H9 (cell line): ENCODE data around the gene PTPRN2. TPM values are rescaled to one million over a fixed set of nuclear protein-coding genes. Genes with fewer than 3 reads are reported as not detected.
A peak's percentile ranks its signal among the peaks of the same experiment; 100 is the strongest.

Experiments used
- DNase-seq: peaks from one replicate; pipeline ENCODE4 v3.0.0-alpha.2; 2017
- H2AFZ ChIP-seq: one replicate; pipeline ENCODE4 v1.6.1; 2013; ENCODE audit warnings: mild to moderate bottlenecking, low read length, control low read depth, moderate library complexity
- H2AK5ac ChIP-seq: 2 replicates; pipeline ENCODE4 v1.6.1; 2013; ENCODE audit warnings: low read length, control low read depth, mixed read lengths; ENCODE audit not compliant: insufficient read length
- H2BK120ac ChIP-seq: one replicate; pipeline ENCODE4 v1.6.1; 2013; ENCODE audit warnings: low read depth, mild to moderate bottlenecking, low read length, control low read depth, inconsistent platforms; ENCODE audit not compliant: poor library complexity, severe bottlenecking
- H2BK12ac ChIP-seq: 2 replicates; pipeline ENCODE4 v1.6.1; 2013; ENCODE audit warnings: low read length, control low read depth, mixed read lengths, low read depth; ENCODE audit not compliant: insufficient read length
- H2BK15ac ChIP-seq: 2 replicates; pipeline ENCODE4 v1.6.1; 2013; ENCODE audit warnings: low read depth, low read length, control low read depth
- H2BK20ac ChIP-seq: one replicate; pipeline ENCODE4 v1.6.1; 2013; ENCODE audit warnings: low read depth, mild to moderate bottlenecking, low read length, control low read depth, inconsistent platforms; ENCODE audit not compliant: poor library complexity, severe bottlenecking
- H2BK5ac ChIP-seq: 2 replicates; pipeline ENCODE4 v1.6.1; 2013; ENCODE audit warnings: low read length, control low read depth, mixed read lengths; ENCODE audit not compliant: insufficient read length
- H3K14ac ChIP-seq: 2 replicates; pipeline ENCODE4 v1.6.1; 2013; ENCODE audit warnings: low read length, control low read depth; ENCODE audit not compliant: insufficient read depth
- H3K18ac ChIP-seq: 2 replicates; pipeline ENCODE4 v1.6.1; 2013; ENCODE audit warnings: low read depth, mild to moderate bottlenecking, mixed read lengths, low read length, control low read depth; ENCODE audit not compliant: insufficient read length
- H3K23ac ChIP-seq: 2 replicates; pipeline ENCODE4 v1.6.1; 2013; ENCODE audit warnings: low read length, control low read depth, mixed read lengths, low read depth; ENCODE audit not compliant: insufficient read length
- H3K23me2 ChIP-seq: 2 replicates; pipeline ENCODE4 v1.6.1; 2013; ENCODE audit warnings: low read depth, mild to moderate bottlenecking, mixed read lengths, low read length, control low read depth; ENCODE audit not compliant: insufficient read length, poor library complexity, severe bottlenecking
- H3K27ac ChIP-seq: 2 replicates; pipeline ENCODE4 v1.5.1; 2013; ENCODE audit warnings: low read length, control low read depth, mixed read lengths, low read depth; ENCODE audit not compliant: insufficient read length
- H3K27me3 ChIP-seq: 2 replicates; pipeline ENCODE4 v1.6.1; 2013; ENCODE audit warnings: low read length, control low read depth, inconsistent platforms; ENCODE audit not compliant: insufficient read depth
- H3K4ac ChIP-seq: 2 replicates; pipeline ENCODE4 v1.6.1; 2013; ENCODE audit warnings: low read depth, mild to moderate bottlenecking, control low read depth, inconsistent platforms, low read length, moderate library complexity
- H3K4me1 ChIP-seq: 2 replicates; pipeline ENCODE4 v1.6.1; 2013; ENCODE audit warnings: low read length, control low read depth, inconsistent platforms; ENCODE audit not compliant: insufficient read depth
- H3K4me2 ChIP-seq: 2 replicates; pipeline ENCODE4 v1.6.1; 2013; ENCODE audit warnings: low read length, control low read depth, mixed read lengths; ENCODE audit not compliant: insufficient read length, insufficient read depth
- H3K56ac ChIP-seq: 2 replicates; pipeline ENCODE4 v1.6.1; 2013; ENCODE audit warnings: low read depth, mild to moderate bottlenecking, mixed read lengths, low read length, control low read depth; ENCODE audit not compliant: insufficient read length
- H3K79me1 ChIP-seq: 2 replicates; pipeline ENCODE4 v1.6.1; 2013; ENCODE audit warnings: low read depth, mild to moderate bottlenecking, moderate library complexity, low read length, control low read depth, inconsistent platforms; ENCODE audit not compliant: insufficient read depth, poor library complexity, severe bottlenecking
- H3K79me2 ChIP-seq: 2 replicates; pipeline ENCODE4 v1.6.1; 2013; ENCODE audit warnings: low read length, control low read depth, inconsistent platforms; ENCODE audit not compliant: insufficient read depth
- H3K9ac ChIP-seq: 2 replicates; pipeline ENCODE4 v1.6.1; 2013; ENCODE audit warnings: low read length, control low read depth, mixed read lengths; ENCODE audit not compliant: insufficient read length; ENCODE audit errors: extremely low read depth
- H3K9me3 ChIP-seq: one replicate; pipeline ENCODE4 v1.6.1; 2013; ENCODE audit warnings: low read depth, low read length, inconsistent platforms; ENCODE audit not compliant: control insufficient read depth
- H3T11ph ChIP-seq: one replicate; pipeline ENCODE4 v1.6.1; 2013; ENCODE audit warnings: mild to moderate bottlenecking, low read length, control low read depth, inconsistent platforms
- H4K20me1 ChIP-seq: one replicate; pipeline ENCODE4 v1.6.1; 2013; ENCODE audit not compliant: control insufficient read depth, insufficient read length, insufficient read depth
- H4K5ac ChIP-seq: 2 replicates; pipeline ENCODE4 v1.6.1; 2013; ENCODE audit warnings: low read depth, mild to moderate bottlenecking, mixed read lengths, low read length, control low read depth; ENCODE audit not compliant: insufficient read length
- H4K8ac ChIP-seq: replicated peaks from 2 replicates; pipeline ENCODE4 v1.6.1; 2013; ENCODE audit warnings: low read length, control low read depth, mixed read lengths, low read depth; ENCODE audit not compliant: insufficient read length
- H4K91ac ChIP-seq: 2 replicates; pipeline ENCODE4 v1.6.1; 2013; ENCODE audit warnings: low read depth, mild to moderate bottlenecking, moderate library complexity, mixed read lengths, low read length, control low read depth; ENCODE audit not compliant: insufficient read length
- H3K27ac Mint-ChIP-seq, 3 experiments: 2 replicates in 2 of 3; 3 replicates in 1 of 3; pipeline ENCODE4 v1.8.0; 2020 to 2021; ENCODE audit warnings: mixed read lengths in 3 of 3, mild to moderate bottlenecking in 1 of 3, moderate library complexity in 1 of 3
- H3K27me3 Mint-ChIP-seq: 2 replicates; pipeline ENCODE4 v1.8.0; 2021; ENCODE audit warnings: low read depth, mild to moderate bottlenecking, moderate library complexity, mixed read lengths
- H3K36me3 Mint-ChIP-seq, 3 experiments: 2 replicates in 2 of 3; 3 replicates in 1 of 3; pipeline ENCODE4 v1.8.0; 2020 to 2021; ENCODE audit warnings: low read depth in 3 of 3, mixed read lengths in 3 of 3; ENCODE audit not compliant: insufficient read depth in 1 of 3
- H3K4me1 Mint-ChIP-seq, 2 experiments: 2 replicates each; pipeline ENCODE4 v1.8.0; 2020; ENCODE audit warnings: mixed read lengths in 2 of 2
- H3K4me3 Mint-ChIP-seq, 2 experiments: 2 replicates in 1 of 2; 3 replicates in 1 of 2; pipeline ENCODE4 v1.8.0; 2020 to 2021; ENCODE audit warnings: mild to moderate bottlenecking in 2 of 2, mixed read lengths in 2 of 2, moderate library complexity in 1 of 2
- H3K9me3 Mint-ChIP-seq, 2 experiments: 2 replicates in 1 of 2; 3 replicates in 1 of 2; pipeline ENCODE4 v1.8.0; 2020; ENCODE audit warnings: mild to moderate bottlenecking in 2 of 2, mixed read lengths in 2 of 2, moderate library complexity in 1 of 2
- WGBS: extraction: QIAGEN DNeasy Blood & Tissue Kit; methylation state at CpG from one replicate; pipeline ENCODE4 v1.1.7; 2013; ENCODE audit warnings: missing lambda C conversion rate, low lambda C conversion rate, mixed read lengths; ENCODE audit not compliant: insufficient read length; ENCODE audit errors: extremely low coverage; 5-methylcytosine and 5-hydroxymethylcytosine counted together
- total RNA-seq: library from RNA; stranded (reverse); gene quantifications from 2 replicates; pipeline ENCODE4 v1.2.1, GENCODE V29; 2021
- TF ChIP-seq, protein P1 (sequence below): fragments of 200-600 bp; sonication (generic); conservative IDR thresholded peaks from 3 replicates; pipeline ENCODE4 v1.8.0; 2021; ENCODE audit warnings: antibody characterized with exemption, mild to moderate bottlenecking

Gene PTPRN2
- total RNA-seq, 1 experiment from 2014 or later = 5.2 TPM

DNA sequence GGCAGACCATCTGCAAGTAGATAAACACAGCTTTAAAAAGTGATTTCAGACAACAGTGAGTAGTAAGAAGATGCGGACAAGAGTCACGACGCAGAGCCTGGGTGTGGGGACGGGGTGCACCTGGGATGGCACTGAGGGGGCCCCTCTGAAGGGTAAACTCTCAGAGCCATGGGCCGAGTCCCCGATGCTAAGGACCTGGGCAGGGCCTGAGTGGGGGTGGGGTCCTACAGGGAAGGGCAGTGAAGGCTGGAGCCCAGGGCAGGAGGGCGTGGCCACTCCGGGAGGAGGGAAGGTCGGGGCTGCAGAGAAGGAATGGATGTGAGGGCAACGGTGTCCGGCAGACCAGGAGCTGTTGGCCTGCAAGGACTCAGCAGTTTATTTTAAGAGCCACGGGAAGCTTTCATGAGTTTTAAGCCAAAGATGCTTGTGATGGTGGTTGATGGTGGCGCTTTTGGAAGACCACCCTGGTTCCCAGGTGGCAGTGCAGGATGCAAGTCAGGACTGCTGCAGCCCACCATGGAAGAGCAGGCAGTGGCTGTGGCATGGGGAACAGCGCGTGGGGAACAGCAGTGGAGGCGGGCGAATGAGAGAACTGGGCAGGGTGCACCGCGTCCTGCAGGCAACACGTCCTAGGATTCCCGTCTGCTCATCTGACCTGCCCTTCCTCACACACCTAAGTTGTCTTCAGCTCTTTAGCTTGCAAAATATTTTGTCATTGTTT lies 954.0 kb downstream of the PTPRN2 start:
- Histone ChIP-seq H3K9me3 (no peaks in the 10 kb centered on the region), H2BK5ac (no peak overlapping the region), H3K27ac (no peak overlapping the region), H4K8ac (no peak overlapping the region), H2BK15ac (no peak overlapping the region), H3T11ph (no peak overlapping the region), H3K18ac (no peak overlapping the region), H3K4ac (no peak overlapping the region), H3K23ac (peak overlapping the region; percentile 38), H3K23me2 (no peaks in the 10 kb centered on the region), H4K5ac (no peak overlapping the region), H2BK20ac (no peak overlapping the region), H3K79me2 (no peaks in the 10 kb centered on the region), H3K79me1 (no peaks in the 10 kb centered on the region), H3K27me3 (no peaks in the 10 kb centered on the region; the same call in 1 of the 2 replicates), H2AFZ (no peak overlapping the region), H3K9ac (no peak overlapping the region), H3K4me2 (no peak overlapping the region), H3K14ac (peak overlapping the region; percentile 78), H3K4me1 (no peaks in the 10 kb centered on the region), H4K20me1 (no peaks in the 10 kb centered on the region), H2BK120ac (no peak overlapping the region), H3K56ac (no peak overlapping the region), H2AK5ac (no peak overlapping the region), H4K91ac (no peak overlapping the region), H2BK12ac (no peak overlapping the region)
- no peak overlapping the region for H3K4me3 Mint-ChIP-seq
- peaks cover 3 to 7% of the 10 kb centered on the region in 2 experiments; a peak in 2 of 4 replicates for H3K4me1 Mint-ChIP-seq
- no peaks in the 10 kb centered on the region for H3K9me3 Mint-ChIP-seq
- no peaks in the 10 kb centered on the region for H3K36me3 Mint-ChIP-seq
- DNase-seq = no peak
- H3K27ac Mint-ChIP-seq = no peak overlapping the region; a peak in 1 of 7 replicates
- TF ChIP-seq, protein P1, sequence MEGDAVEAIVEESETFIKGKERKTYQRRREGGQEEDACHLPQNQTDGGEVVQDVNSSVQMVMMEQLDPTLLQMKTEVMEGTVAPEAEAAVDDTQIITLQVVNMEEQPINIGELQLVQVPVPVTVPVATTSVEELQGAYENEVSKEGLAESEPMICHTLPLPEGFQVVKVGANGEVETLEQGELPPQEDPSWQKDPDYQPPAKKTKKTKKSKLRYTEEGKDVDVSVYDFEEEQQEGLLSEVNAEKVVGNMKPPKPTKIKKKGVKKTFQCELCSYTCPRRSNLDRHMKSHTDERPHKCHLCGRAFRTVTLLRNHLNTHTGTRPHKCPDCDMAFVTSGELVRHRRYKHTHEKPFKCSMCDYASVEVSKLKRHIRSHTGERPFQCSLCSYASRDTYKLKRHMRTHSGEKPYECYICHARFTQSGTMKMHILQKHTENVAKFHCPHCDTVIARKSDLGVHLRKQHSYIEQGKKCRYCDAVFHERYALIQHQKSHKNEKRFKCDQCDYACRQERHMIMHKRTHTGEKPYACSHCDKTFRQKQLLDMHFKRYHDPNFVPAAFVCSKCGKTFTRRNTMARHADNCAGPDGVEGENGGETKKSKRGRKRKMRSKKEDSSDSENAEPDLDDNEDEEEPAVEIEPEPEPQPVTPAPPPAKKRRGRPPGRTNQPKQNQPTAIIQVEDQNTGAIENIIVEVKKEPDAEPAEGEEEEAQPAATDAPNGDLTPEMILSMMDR = no peak
- no CpG with 5 or more reads among the region's 21 CpGs for WGBS
- H3K27me3 Mint-ChIP-seq = peaks cover 92% of the 10 kb centered on the region
